Caco-2 (cell line): ENCODE results near the gene CDC42BPA. TPM values are rescaled to one million over a fixed set of nuclear protein-coding genes. Genes with fewer than 3 reads are reported as not detected.

Experiments used
- BruUV-seq: library from RNA; stranded (reverse); fragments of 400-500 nt; replicated peaks from 2 replicates; lab custom pipeline; 2021; lab: Mats Ljungman, UMichigan
- CTCF ChIA-PET: fragments of 300-600 bp; sonication (Branson Sonifier 250); formaldehyde crosslinking; loops from one replicate; lab custom pipeline; 2022; ENCODE audit warnings: antibody characterized with exemption; lab: Charles Lee
- POLR2A ChIA-PET: fragments of 300-600 bp; sonication (Branson Sonifier 250); formaldehyde crosslinking; loops from one replicate; lab custom pipeline; 2022; ENCODE audit warnings: antibody characterized with exemption; lab: Charles Lee
- DNase-seq, 2 experiments: peaks; one replicate each; pipeline versions ENCODE4 v3.0.0 to v3.0.0-alpha.2; 2020 to 2022
- H3K27me3 ChIP-seq: replicated peaks from 2 replicates; pipeline ENCODE4 v1.6.0; 2011; ENCODE audit warnings: low read length; ENCODE audit not compliant: control insufficient read depth, insufficient read depth
- H3K36me3 ChIP-seq: 2 replicates; pipeline ENCODE4 v1.5.1; 2011; ENCODE audit warnings: low read length; ENCODE audit not compliant: control insufficient read depth, insufficient read depth
- H3K4me1 ChIP-seq: fragments of 250-450 bp; sonication (Bioruptor Pico); 2 replicates; pipeline ENCODE4 v1.5.1; 2020; ENCODE audit warnings: mild to moderate bottlenecking
- H3K4me3 ChIP-seq: 2 replicates; pipeline ENCODE4 v1.5.1; 2011; ENCODE audit warnings: low read depth, mild to moderate bottlenecking, control low read depth, low read length
- H3K9me3 ChIP-seq: fragments of 250-450 bp; sonication (Bioruptor Pico); 2 replicates; pipeline ENCODE4 v1.5.1; 2020; ENCODE audit warnings: mild to moderate bottlenecking, moderate library complexity
- H3K27ac Mint-ChIP-seq: one replicate; pipeline ENCODE4 v1.8.0; 2022; ENCODE audit warnings: mixed read lengths; ENCODE audit not compliant: unreplicated experiment
- H3K27me3 Mint-ChIP-seq: one replicate; pipeline ENCODE4 v1.8.0; 2022; ENCODE audit warnings: mixed read lengths; ENCODE audit not compliant: insufficient read depth, unreplicated experiment
- H3K36me3 Mint-ChIP-seq: one replicate; pipeline ENCODE4 v1.8.0; 2022; ENCODE audit warnings: mild to moderate bottlenecking, mixed read lengths; ENCODE audit not compliant: insufficient read depth, unreplicated experiment
- H3K4me1 Mint-ChIP-seq: one replicate; pipeline ENCODE4 v1.8.0; 2022; ENCODE audit warnings: low read depth, mixed read lengths; ENCODE audit not compliant: unreplicated experiment
- H3K4me3 Mint-ChIP-seq: one replicate; pipeline ENCODE4 v1.8.0; 2022; ENCODE audit warnings: mild to moderate bottlenecking, moderate library complexity, mixed read lengths; ENCODE audit not compliant: unreplicated experiment
- H3K9me3 Mint-ChIP-seq: one replicate; pipeline ENCODE4 v1.8.0; 2022; ENCODE audit warnings: mixed read lengths; ENCODE audit not compliant: unreplicated experiment
- CTCF ChIP-seq, 2 experiments: fragments of 200-600 bp in 1 of 2; IDR thresholded peaks; 1 replicate in 1 of 2; 2 replicates in 1 of 2; pipeline versions ENCODE4 v1.5.1 to v1.8.0; 2011 to 2022; ENCODE audit warnings: antibody characterized with exemption in 1 of 2, control low read depth in 1 of 2, inconsistent platforms in 1 of 2, low read depth in 1 of 2, low read length in 1 of 2, mild to moderate bottlenecking in 1 of 2, moderate library complexity in 1 of 2; ENCODE audit not compliant: insufficient read depth in 1 of 2, severe bottlenecking in 1 of 2, unreplicated experiment in 1 of 2
- intact Hi-C: fragments of 100-400 bp; cut with micrococcal nuclease; formaldehyde crosslinking; loops from one replicate; pipeline ENCODE4 v1.10.0; 2022; ENCODE audit not compliant: unreplicated experiment
- total RNA-seq: library from RNA; stranded (reverse); gene quantifications from 2 replicates; pipeline ENCODE4 v1.2.3, GENCODE V29; 2022

The CDC42BPA gene
- total RNA-seq, 1 experiment from 2014 or later = 38.3 TPM

GRCh38 chr1:227124473-227124872 lies 193.8 kb downstream of the CDC42BPA start:
- intact Hi-C loops = no loop called here
- Histone ChIP-seq H3K4me3 (no peak overlapping the region), H3K27me3 (no peaks in the 10 kb centered on the region), H3K4me1 (no peaks in the 10 kb centered on the region), H3K36me3 (no peaks in the 10 kb centered on the region), H3K9me3 (no peaks in the 10 kb centered on the region)
- POLR2A ChIA-PET = interaction anchor here (0.5 kb wide), 1 partner anchor 144 kb away, joined by 3 read pairs; no protein-coding TSS in a partner anchor
- CTCF ChIA-PET = no interaction called here
- H3K36me3 Mint-ChIP-seq = peaks cover 27% of the 10 kb centered on the region
- H3K4me1 Mint-ChIP-seq = peaks cover 6% of the 10 kb centered on the region
- DNase-seq = no peak
- H3K9me3 Mint-ChIP-seq = no peaks in the 10 kb centered on the region
- no peak for TF ChIP-seq CTCF (IDR thresholded peaks at IDR 0.05; ENCODE audit: insufficient read depth in 1 of 2, low read depth in 1 of 2, low read length in 1 of 2, severe bottlenecking in 1 of 2, unreplicated experiment in 1 of 2)
- H3K27me3 Mint-ChIP-seq = no peaks in the 10 kb centered on the region
- H3K4me3 Mint-ChIP-seq = no peak overlapping the region
- BruUV-seq = no TSS peak
- no peak overlapping the region for H3K27ac Mint-ChIP-seq

- no peaks in the 10 kb centered on the region for H3K27me3 Mint-ChIP-seq
- CTCF ChIA-PET = no interaction called here
- H3K4me1 Mint-ChIP-seq = peaks cover 6% of the 10 kb centered on the region
These were observed 197.5 kb downstream of the CDC42BPA start for GRCh38 chr1:227120826-227121225.

GRCh38 chr1:227112538-227112937 lies 205.8 kb downstream of the CDC42BPA start:
- H3K27me3 ChIP-seq = no peaks in the 10 kb centered on the region
- Mint-ChIP-seq H3K36me3 (peaks cover 25% of the 10 kb centered on the region), H3K27me3 (no peaks in the 10 kb centered on the region), H3K4me3 (no peak overlapping the region), H3K9me3 (no peaks in the 10 kb centered on the region), H3K27ac (no peak overlapping the region), H3K4me1 (peaks cover 6% of the 10 kb centered on the region)
- DNase-seq = no peak
- intact Hi-C loops = no loop called here
- no peak for TF ChIP-seq CTCF (IDR thresholded peaks at IDR 0.05; ENCODE audit: insufficient read depth in 1 of 2, low read depth in 1 of 2, low read length in 1 of 2, severe bottlenecking in 1 of 2, unreplicated experiment in 1 of 2)
- H3K9me3 ChIP-seq = no peaks in the 10 kb centered on the region
- BruUV-seq = no TSS peak
- no peak overlapping the region for H3K4me3 ChIP-seq
- POLR2A ChIA-PET = no interaction called here
- no peaks in the 10 kb centered on the region for H3K36me3 ChIP-seq
- H3K4me1 ChIP-seq = no peaks in the 10 kb centered on the region
- CTCF ChIA-PET = no interaction called here

More at GRCh38 chr1:227120826-227121225, 197.5 kb downstream of the CDC42BPA start:
- Histone ChIP-seq H3K4me1 (no peaks in the 10 kb centered on the region), H3K9me3 (no peaks in the 10 kb centered on the region), H3K36me3 (no peaks in the 10 kb centered on the region), H3K4me3 (no peak overlapping the region), H3K27me3 (no peaks in the 10 kb centered on the region)
- Mint-ChIP-seq H3K36me3 (peaks cover 13% of the 10 kb centered on the region), H3K4me3 (no peak overlapping the region), H3K27ac (no peak overlapping the region), H3K9me3 (no peaks in the 10 kb centered on the region)
- no peak for TF ChIP-seq CTCF (IDR thresholded peaks at IDR 0.05; ENCODE audit: insufficient read depth in 1 of 2, low read depth in 1 of 2, low read length in 1 of 2, severe bottlenecking in 1 of 2, unreplicated experiment in 1 of 2)
- POLR2A ChIA-PET = no interaction called here
- no peak for DNase-seq
- intact Hi-C loops = no loop called here
- BruUV-seq = no TSS peak
